Endometrial microvascular endothelial cells (primary cell): ENCODE results near the gene MEF2D. TPM values are rescaled to one million over a fixed set of nuclear protein-coding genes. Genes with fewer than 3 reads are reported as not detected.

Source experiments
- in situ Hi-C: cut with HindIII; loops from 2 replicates; pipeline ENCODE4 v1.10.0; 2017; ENCODE audit warnings: low sequenced_read_pairs, low pct_unique_long_range_greater_than_20kb; ENCODE audit errors: inconsistent ontology term
- total RNA-seq: library from RNA; depleted of rRNA; stranded (reverse); fragments of >200 nt; gene quantifications from one replicate; pipeline ENCODE4 v1.2.3, GENCODE V29; 2015; ENCODE audit errors: inconsistent ontology term

Gene MEF2D
- total RNA-seq, 1 donor from 2014 or later, result 53.5 TPM

DNA sequence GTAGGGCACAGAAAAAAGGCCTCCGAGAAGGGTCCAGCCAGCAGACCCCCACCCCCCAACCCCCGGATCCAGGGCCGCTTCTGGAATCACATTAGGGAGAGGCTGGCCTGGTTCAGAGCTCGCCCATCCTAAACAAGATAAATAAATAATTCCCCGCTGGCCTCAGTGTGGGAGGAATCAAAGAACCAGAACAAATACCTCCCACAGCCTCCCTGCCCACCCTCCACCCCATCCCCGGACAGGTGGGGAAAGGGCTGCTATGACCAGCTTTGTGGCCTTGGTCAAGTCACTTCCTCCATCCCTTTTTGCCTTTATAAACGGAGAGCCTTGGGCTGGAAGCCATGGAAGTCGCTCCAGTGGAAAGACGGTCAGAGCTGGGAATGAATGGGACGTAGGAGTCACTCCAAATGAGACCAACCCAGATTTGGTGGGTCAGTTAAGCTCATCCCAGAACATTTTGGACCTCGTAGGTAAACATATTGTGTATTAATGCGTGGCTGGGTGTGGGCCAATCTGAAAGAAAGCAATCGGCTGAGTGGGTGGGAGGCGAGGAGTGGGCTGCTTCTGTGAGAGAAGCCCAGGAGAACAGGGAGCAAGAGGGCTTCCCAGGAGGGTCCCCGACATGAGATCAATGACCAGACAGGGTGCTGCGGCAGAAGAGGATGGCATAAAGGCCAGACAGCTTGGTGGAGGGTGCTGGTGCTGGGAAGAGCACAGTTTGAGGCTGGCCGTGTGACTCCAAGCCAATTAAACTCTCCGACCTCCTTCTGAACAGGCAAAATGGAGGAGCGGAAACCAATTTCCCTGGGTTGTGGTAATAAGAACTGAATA lies 63.3 kb downstream of the MEF2D start:
- in situ Hi-C loops, result no loop called here

DNA sequence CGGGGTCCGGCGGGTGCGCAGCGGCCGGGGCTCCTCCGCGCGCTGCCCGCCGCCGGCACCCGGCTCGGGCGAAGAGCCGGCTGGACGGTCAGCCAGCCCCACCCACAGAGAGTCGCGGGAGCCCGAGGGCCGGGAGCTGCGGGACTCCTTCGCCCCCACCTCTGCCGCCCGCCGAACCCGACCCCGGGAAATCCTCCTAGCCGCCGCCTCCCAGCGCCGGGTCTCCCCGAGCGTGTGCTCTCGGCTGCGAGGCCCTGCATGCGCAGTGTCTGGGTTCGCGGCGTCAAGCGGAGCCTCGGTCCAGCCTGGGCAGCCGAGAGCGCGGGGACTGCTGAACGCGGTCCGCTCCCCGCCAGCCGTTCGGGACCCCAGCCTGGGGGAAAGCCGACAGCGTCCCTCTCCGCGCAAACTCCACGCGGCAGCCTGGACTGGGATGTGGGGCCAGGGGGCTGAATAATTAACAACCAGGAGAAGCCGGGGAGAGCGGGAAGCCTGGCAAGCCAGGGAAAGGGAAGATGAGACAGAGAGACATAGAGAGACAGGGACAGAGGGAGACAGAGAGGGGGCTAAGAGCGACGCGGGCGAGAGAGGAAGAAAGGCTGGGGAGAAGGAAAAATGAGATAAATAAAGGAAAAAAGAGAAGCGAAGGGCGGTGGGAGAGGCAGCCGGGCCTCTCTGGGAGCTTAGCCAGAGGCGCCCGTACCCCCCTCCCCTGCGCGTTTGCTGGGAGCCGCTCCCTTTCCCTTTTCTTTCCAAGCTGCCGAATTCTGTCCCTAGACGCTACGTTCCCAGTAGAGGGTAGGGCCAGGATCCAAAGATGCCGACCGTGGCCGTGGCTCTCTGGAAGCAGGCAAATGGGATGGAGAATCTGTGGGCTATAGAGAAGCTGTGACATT lies 64.2 kb downstream of the MEF2D start:
- in situ Hi-C loops, result no loop called here

DNA sequence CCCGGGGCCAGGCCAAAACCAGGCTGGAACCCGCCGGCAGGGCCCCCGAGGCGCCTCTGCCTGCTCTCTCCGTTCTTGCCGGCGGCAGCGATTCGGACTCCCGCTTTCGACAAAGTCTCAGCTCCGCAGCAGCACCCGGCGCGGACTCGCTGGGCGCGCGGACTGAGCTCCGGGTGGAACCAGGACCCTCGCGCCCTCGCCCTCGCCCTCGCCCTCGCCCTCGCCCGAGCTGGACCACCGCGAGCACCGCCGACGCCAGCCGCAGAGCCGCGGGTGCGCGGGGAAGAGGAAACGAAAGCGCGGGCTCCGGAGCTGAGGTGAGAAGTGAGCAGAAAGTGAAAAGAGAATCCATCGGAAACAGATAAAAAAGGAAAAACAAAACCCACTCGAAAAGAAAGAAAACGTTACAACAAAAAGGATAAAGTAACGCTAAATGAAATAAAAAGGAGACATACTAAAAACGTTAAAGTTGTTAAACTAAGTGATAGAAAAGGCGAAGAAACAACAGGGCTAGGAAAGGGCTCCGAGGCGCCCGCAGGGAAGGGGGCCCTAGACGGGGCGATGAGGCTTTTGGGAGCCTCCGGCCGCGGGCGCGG lies 64.9 kb downstream of the MEF2D start:
- in situ Hi-C loops, result no loop called here

- in situ Hi-C loops, result no loop called here
These were observed 65.5 kb downstream of the MEF2D start for GRCh38 chr1:156434989-156435544.

DNA sequence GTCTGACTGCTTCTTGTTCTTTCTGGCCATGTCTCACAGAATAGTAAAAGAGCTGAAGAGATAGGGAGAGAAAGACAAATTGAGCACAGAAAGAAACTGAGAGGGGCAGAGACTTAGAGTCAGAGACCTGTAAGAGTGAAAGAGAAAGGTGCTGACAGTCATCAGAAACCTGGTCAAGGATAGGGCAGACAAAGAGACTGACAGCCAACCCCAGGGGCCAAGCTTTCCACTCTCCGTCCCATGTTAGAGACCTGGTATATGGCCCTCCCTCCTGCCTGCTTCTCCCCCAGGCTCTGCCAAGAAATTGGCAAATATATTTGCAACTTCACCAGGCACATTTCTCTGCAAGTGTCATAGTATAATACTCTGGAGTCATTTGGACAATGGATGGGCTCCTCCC lies 67.0 kb downstream of the MEF2D start:
- in situ Hi-C loops, result no loop called here

GRCh38 chr1:156433032-156433431 lies 67.5 kb downstream of the MEF2D start:
- in situ Hi-C loops, result no loop called here

DNA sequence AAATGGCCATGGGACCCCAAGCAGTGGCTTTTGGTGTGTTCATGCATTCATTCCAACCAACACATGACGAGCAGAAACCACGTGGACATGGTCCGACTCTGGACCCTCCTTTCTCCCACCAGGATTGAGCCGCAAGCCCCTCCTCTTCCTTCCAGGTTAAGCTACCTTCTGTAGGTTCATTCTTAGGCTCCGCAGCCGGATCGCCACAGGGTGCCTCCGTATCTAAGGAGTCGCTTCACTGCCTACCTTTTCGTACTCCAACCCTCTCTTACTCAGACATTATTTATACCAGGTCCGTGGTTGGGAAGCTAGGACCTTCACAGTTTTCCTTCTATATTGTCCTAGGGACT lies 67.9 kb downstream of the MEF2D start:
- in situ Hi-C loops, result no loop called here

GRCh38 chr1:156431769-156432668 lies 68.6 kb downstream of the MEF2D start:
- in situ Hi-C loops, result no loop called here

- in situ Hi-C loops, result no loop called here
These were observed 69.2 kb downstream of the MEF2D start for GRCh38 chr1:156431366-156431765.

GRCh38 chr1:156430866-156431265 lies 69.7 kb downstream of the MEF2D start:
- in situ Hi-C loops, result no loop called here

- in situ Hi-C loops, result no loop called here
These were observed 70.3 kb downstream of the MEF2D start for GRCh38 chr1:156430303-156430702.

DNA sequence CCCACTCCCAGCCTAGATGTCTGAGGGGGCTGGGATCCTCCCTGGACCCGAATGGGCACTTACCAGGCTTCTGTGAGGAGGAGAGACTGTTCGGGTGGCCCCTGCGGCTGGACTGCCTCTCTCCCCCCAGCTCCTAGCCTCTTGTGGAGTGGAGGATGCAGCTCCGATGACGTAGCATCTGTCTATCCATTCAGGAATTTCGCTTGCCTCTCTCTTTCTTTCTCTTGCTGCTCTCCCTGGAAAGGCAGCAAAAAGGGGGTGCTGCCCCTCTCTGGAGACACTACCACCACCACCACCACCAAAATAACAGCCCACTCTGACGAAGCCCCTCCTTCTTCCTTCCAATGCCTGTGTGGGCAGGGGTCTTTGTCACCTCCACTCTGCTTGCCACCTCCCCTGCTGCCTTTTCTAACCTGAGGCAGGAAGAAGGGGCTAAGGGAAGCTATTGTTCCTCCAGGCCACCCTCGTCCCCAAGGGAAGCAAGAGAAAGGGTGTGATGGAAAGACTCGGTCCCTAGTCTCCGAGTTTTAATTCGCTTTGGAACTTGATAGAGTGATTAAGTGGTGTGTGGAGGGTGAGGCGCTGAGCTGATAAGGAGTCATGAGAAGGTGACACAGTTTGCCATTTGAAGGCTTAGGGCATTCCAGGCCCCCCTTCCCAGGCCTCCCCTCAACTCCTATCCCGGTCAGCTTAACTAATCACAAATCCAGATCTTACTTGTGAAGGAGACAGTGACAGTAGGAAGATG lies 71.1 kb downstream of the MEF2D start:
- in situ Hi-C loops, result no loop called here

GRCh38 chr1:156428746-156429288 lies 71.8 kb downstream of the MEF2D start:
- in situ Hi-C loops, result no loop called here

- in situ Hi-C loops, result no loop called here
These were observed 72.6 kb downstream of the MEF2D start for GRCh38 chr1:156427957-156428356.

- in situ Hi-C loops, result no loop called here
These were observed 74.6 kb downstream of the MEF2D start for GRCh38 chr1:156425943-156426342.

GRCh38 chr1:156424806-156425432 lies 75.7 kb downstream of the MEF2D start:
- in situ Hi-C loops, result no loop called here
